A549 (cell line): ENCODE results near the gene DHRS11. TPM values are rescaled to one million over a fixed set of nuclear protein-coding genes. Genes with fewer than 3 reads are reported as not detected.

Source experiments
- ATAC-seq, 2 experiments: fragments of 200-7000 bp in 1 of 2; fragments of >200 bp in 1 of 2; cut with Nextera tagmentation in 1 of 2; cut with Tn5 transposase in 1 of 2; 3 replicates each; pipeline versions ENCODE4 v1.8.0 to v1.9.1; 2018 to 2020; ENCODE audit warnings: mild to moderate bottlenecking in 1 of 2, moderate library complexity in 1 of 2
- CTCF ChIA-PET: fragments of 300-600 bp; sonication (Branson Sonifier 250); formaldehyde crosslinking; extraction: SDS; loops from one replicate; lab custom pipeline; 2021; ENCODE audit warnings: antibody characterized with exemption, inconsistent platforms; lab: Yijun Ruan, JAX
- POLR2A ChIA-PET: fragments of 350-600 bp; formaldehyde crosslinking; extraction: SDS; loops from one replicate; lab custom pipeline; 2021; ENCODE audit warnings: antibody characterized with exemption, inconsistent platforms; lab: Yijun Ruan, JAX
- DNase-seq, 2 experiments: peaks; one replicate each; pipeline versions ENCODE4 v3.0.0 to v3.0.0-alpha.2; 2011 to 2016; ENCODE audit warnings: low read depth in 1 of 2, low spot score in 1 of 2
- FAIRE-seq: peaks from 2 replicates; lab custom pipeline; 2011; peaks lifted over from hg19 to GRCh38; lab: Jason Lieb, UNC
- H3K27ac ChIP-seq, 2 experiments: fragments of >200 bp; sonication (Bioruptor Twin); formaldehyde crosslinking; 3 replicates each; pipeline ENCODE4 v1.5.1; 2016 to 2017
- H3K4me1 ChIP-seq: fragments of >200 bp; sonication (Bioruptor Twin); formaldehyde crosslinking; 3 replicates; pipeline ENCODE4 v1.6.1; 2016
- H3K4me2 ChIP-seq: fragments of >200 bp; sonication (Bioruptor Twin); formaldehyde crosslinking; 3 replicates; pipeline ENCODE4 v1.6.1; 2016
- H3K4me3 ChIP-seq: fragments of >200 bp; sonication (Bioruptor Twin); formaldehyde crosslinking; 3 replicates; pipeline ENCODE4 v1.5.1; 2016
- H3K9me3 ChIP-seq: fragments of >200 bp; sonication (Bioruptor Twin); formaldehyde crosslinking; 3 replicates; pipeline ENCODE4 v1.6.1; 2016
- ATOH8 ChIP-seq: fragments of 250-450 bp; sonication (Bioruptor Pico); IDR thresholded peaks from 2 replicates; pipeline ENCODE4 v1.5.0; 2020; ENCODE audit warnings: low read depth, mild to moderate bottlenecking, moderate library complexity
- CHD2 ChIP-seq: fragments of 150-350 bp; IDR thresholded peaks from 2 replicates; pipeline ENCODE4 v1.6.1; 2014; ENCODE audit warnings: low read length; ENCODE audit not compliant: partially characterized antibody
- CHD4 ChIP-seq: fragments of 200-600 bp; sonication (generic); IDR thresholded peaks from 2 replicates; pipeline ENCODE4 v1.6.1; 2016; ENCODE audit warnings: antibody characterized with exemption, mild to moderate bottlenecking, borderline replicate concordance
- CTCF ChIP-seq: fragments of >200 bp; sonication (Bioruptor Twin); formaldehyde crosslinking; IDR thresholded peaks from 3 replicates; pipeline ENCODE4 v1.5.1; 2016
- E2F6 ChIP-seq: IDR thresholded peaks from 2 replicates; pipeline ENCODE4 v1.6.1; 2012; ENCODE audit warnings: low read depth, borderline replicate concordance
- FOSB ChIP-seq: fragments of 250-450 bp; sonication (Bioruptor Pico); IDR thresholded peaks from 2 replicates; pipeline ENCODE4 v1.5.0; 2020; ENCODE audit warnings: mild to moderate bottlenecking, moderate library complexity
- FOXS1 ChIP-seq: fragments of 250-450 bp; sonication (Bioruptor Pico); IDR thresholded peaks from 2 replicates; pipeline ENCODE4 v1.5.0; 2020; ENCODE audit warnings: mild to moderate bottlenecking, moderate library complexity
- GATA3 ChIP-seq: IDR thresholded peaks from 2 replicates; pipeline ENCODE4 v1.6.1; 2012; ENCODE audit warnings: borderline replicate concordance
- HMGXB4 ChIP-seq: fragments of 250-450 bp; sonication (Bioruptor Pico); IDR thresholded peaks from 2 replicates; pipeline ENCODE4 v1.5.0; 2021; ENCODE audit warnings: mild to moderate bottlenecking, moderate library complexity, borderline replicate concordance
- HOXB13 ChIP-seq: fragments of 250-450 bp; sonication (Bioruptor Pico); IDR thresholded peaks from 2 replicates; pipeline ENCODE4 v1.5.0; 2020; ENCODE audit warnings: low read depth, mild to moderate bottlenecking, moderate library complexity
- HOXB5 ChIP-seq: fragments of 250-450 bp; sonication (Bioruptor Pico); IDR thresholded peaks from 2 replicates; pipeline ENCODE4 v1.5.0; 2020; ENCODE audit warnings: mild to moderate bottlenecking, moderate library complexity
- JUN ChIP-seq, 2 experiments: fragments of >200 bp; sonication (Bioruptor Twin); formaldehyde crosslinking; IDR thresholded peaks; 2 replicates in 1 of 2; 3 replicates in 1 of 2; pipeline ENCODE4 v1.6.1; 2016 to 2017
- JUNB ChIP-seq: fragments of >200 bp; sonication (Bioruptor Twin); formaldehyde crosslinking; IDR thresholded peaks from 2 replicates; pipeline ENCODE4 v1.6.1; 2016
- KDM5A ChIP-seq: fragments of 200-600 bp; sonication (generic); IDR thresholded peaks from 2 replicates; pipeline ENCODE4 v1.6.1; 2016; ENCODE audit warnings: antibody characterized with exemption, mild to moderate bottlenecking
- MAFK ChIP-seq: fragments of 450-650 bp; IDR thresholded peaks from 2 replicates; pipeline ENCODE4 v1.6.1; 2014; ENCODE audit not compliant: partially characterized antibody
- MAX ChIP-seq: IDR thresholded peaks from 2 replicates; pipeline ENCODE4 v1.6.1; 2012
- MAZ ChIP-seq: fragments of 150-350 bp; IDR thresholded peaks from 2 replicates; pipeline ENCODE4 v1.6.1; 2014; ENCODE audit warnings: antibody characterized with exemption, low read depth, low read length, borderline replicate concordance
- MYC ChIP-seq: IDR thresholded peaks from 2 replicates; pipeline ENCODE4 v1.6.1; 2012; ENCODE audit warnings: mild to moderate bottlenecking, inconsistent platforms, low read length, improper control_type of control experiment, borderline replicate concordance
- NPAS2 ChIP-seq: fragments of 250-450 bp; sonication (Bioruptor Pico); IDR thresholded peaks from 2 replicates; pipeline ENCODE4 v1.8.0; 2022; ENCODE audit warnings: mild to moderate bottlenecking, moderate library complexity, borderline replicate concordance
- PBX3 ChIP-seq: IDR thresholded peaks from 2 replicates; pipeline ENCODE4 v1.6.1; 2012
- POLR2AphosphoS2 ChIP-seq: conservative IDR thresholded peaks from 2 replicates; pipeline ENCODE4 v1.6.1; 2012; ENCODE audit warnings: low read length, improper control_type of control experiment, inconsistent platforms
- RAD21 ChIP-seq, 2 experiments: fragments of >200 bp in 1 of 2; sonication (Bioruptor Twin) in 1 of 2; formaldehyde crosslinking in 1 of 2; IDR thresholded peaks in 1 of 2; conservative IDR thresholded peaks in 1 of 2; 2 replicates in 1 of 2; 3 replicates in 1 of 2; pipeline ENCODE4 v1.6.1; 2012 to 2018; ENCODE audit warnings: inconsistent platforms in 1 of 2
- REST ChIP-seq: fragments of 200-600 bp; sonication (generic); IDR thresholded peaks from 2 replicates; pipeline ENCODE4 v1.6.1; 2016; ENCODE audit warnings: antibody characterized with exemption, mild to moderate bottlenecking, moderate library complexity
- RFX5 ChIP-seq: fragments of 450-650 bp; IDR thresholded peaks from 2 replicates; pipeline ENCODE4 v1.7.1; 2014; ENCODE audit warnings: antibody characterized with exemption, mild to moderate bottlenecking, moderate library complexity
- SMC3 ChIP-seq: fragments of >200 bp; sonication (Bioruptor Twin); formaldehyde crosslinking; IDR thresholded peaks from 3 replicates; pipeline ENCODE4 v1.6.1; 2018; ENCODE audit warnings: inconsistent platforms
- SREBF2 ChIP-seq: fragments of 450-650 bp; IDR thresholded peaks from 2 replicates; pipeline ENCODE4 v1.6.1; 2014; ENCODE audit warnings: mild to moderate bottlenecking, moderate library complexity
- USF2 ChIP-seq: fragments of 450-650 bp; IDR thresholded peaks from 2 replicates; pipeline ENCODE4 v1.6.1; 2014; ENCODE audit warnings: antibody characterized with exemption
- ZSCAN20 ChIP-seq: fragments of 250-450 bp; sonication (Bioruptor Pico); IDR thresholded peaks from 2 replicates; pipeline ENCODE4 v1.8.0; 2022; ENCODE audit warnings: mild to moderate bottlenecking, moderate library complexity
- WGBS: methylation state at CpG from one replicate; pipeline ENCODE4 v1.1.6; 2017; ENCODE audit errors: missing lambda C conversion rate; 5-methylcytosine and 5-hydroxymethylcytosine counted together
- polyA plus RNA-seq, 4 experiments: library from polyadenylated mRNA; depleted of rRNA in 3 of 4; stranded (reverse); fragments of >200 nt; fragmentation: RNase III in 1 of 4; extraction: RNeasy Plus Mini Kit Qiagen cat#74134 plus additional on column Dnase treatment in 1 of 4; gene quantifications; 2 replicates in 3 of 4; 3 replicates in 1 of 4; pipeline ENCODE4 v1.2.3, GENCODE V29; 2011 to 2017

DHRS11 gene
- polyA plus RNA-seq, 2 of the 4 experiments (the other 2 are of a cell fraction), result 9.5 to 9.6 TPM

GRCh38 chr17:36629252-36629847, 37.7 kb downstream of the DHRS11 start:
- Histone ChIP-seq H3K9me3 (no peaks in the 10 kb centered on the region), H3K4me3 (no peak overlapping the region), H3K4me1 (no peaks in the 10 kb centered on the region), H3K4me2 (no peak overlapping the region), H3K27ac (0 out of 6 replicates have a peak overlapping the region, but pooled peaks of 1 of the 2 experiments have one; percentile 26)
- DNase-seq, result peak; percentile 81 to 90
- ATAC-seq, result peak; percentile 87 to 95
- 18% methylated on average over 13 of the region's 14 CpGs for WGBS
- no peak for FAIRE-seq
- POLR2A ChIA-PET, result no interaction called here
- TF ChIP-seq E2F6 (no peak), MYC (peak; percentile 86; the same call in 1 of the 2 replicates), MAZ (no peak), KDM5A (no peak), MAX (peak; percentile 78), FOXS1 (CRISPR knock-in tag) (no peak), NPAS2 (no peak), CTCF (peak; percentile 96), MAFK (no peak), JUNB (no peak), CHD4 (no peak), SMC3 (peak; percentile 88), JUN (IDR thresholded peaks at IDR 0.05) (no peak), HOXB13 (CRISPR knock-in tag) (no peak), ZSCAN20 (CRISPR knock-in tag) (no peak), ATOH8 (CRISPR knock-in tag) (no peak), RFX5 (no peak), REST (no peak), FOSB (no peak), POLR2AphosphoS2 (no peak), HOXB5 (CRISPR knock-in tag) (no peak), SREBF2 (no peak), RAD21 (conservative IDR thresholded peaks at IDR 0.05 in 1 of 2, IDR thresholded peaks at IDR 0.05 in 1 of 2) (peak; percentile 98 to 99), CHD2 (no peak), GATA3 (no peak), HMGXB4 (CRISPR knock-in tag) (no peak), USF2 (no peak), PBX3 (no peak)
- CTCF ChIA-PET, result interaction anchor here (0.6 to 17.4 kb wide), 70 partner anchors 11 to 941 kb away, joined by 3 to 263 read pairs (median 4); partner anchors contain the start of gene MRM1
